Panc1 (cell line): ENCODE measurements around the gene ADGRL3. TPM values are rescaled to one million over a fixed set of nuclear protein-coding genes. Genes with fewer than 3 reads are reported as not detected.

ENCODE experiments used
- ATAC-seq: fragments of 200-7000 bp; cut with Tn5 transposase; 2 replicates; pipeline ENCODE4 v1.9.1; 2020; ENCODE audit warnings: mild to moderate bottlenecking, moderate library complexity
- BruUV-seq: library from RNA; stranded (reverse); fragments of 400-500 nt; replicated peaks from 2 replicates; lab custom pipeline; 2021; lab: Mats Ljungman, UMichigan
- CTCF ChIA-PET: fragments of 300-600 bp; sonication (Branson Sonifier 250); formaldehyde crosslinking; loops from one replicate; lab custom pipeline; 2022; ENCODE audit warnings: antibody characterized with exemption; lab: Charles Lee
- POLR2A ChIA-PET: fragments of 300-600 bp; sonication (Branson Sonifier 250); formaldehyde crosslinking; loops from one replicate; lab custom pipeline; 2022; ENCODE audit warnings: antibody characterized with exemption; lab: Charles Lee
- DNase-seq: peaks from one replicate; pipeline ENCODE4 v3.0.0-alpha.2; 2010; ENCODE audit warnings: low read depth, low spot score
- H3K27ac ChIP-seq: 2 replicates; pipeline ENCODE4 v1.5.1; 2011; ENCODE audit warnings: mild to moderate bottlenecking, low read length, inconsistent platforms
- H3K27me3 ChIP-seq: fragments of 200-500 bp; sonication (Bioruptor generic); 2 replicates; pipeline ENCODE4 v1.6.0; 2014; ENCODE audit warnings: low read length, inconsistent platforms; ENCODE audit not compliant: control insufficient read depth, insufficient read depth
- H3K36me3 ChIP-seq: fragments of 200-500 bp; sonication (Bioruptor generic); 2 replicates; pipeline ENCODE4 v1.5.1; 2014; ENCODE audit warnings: inconsistent platforms, mild to moderate bottlenecking, low read length, moderate library complexity; ENCODE audit not compliant: control insufficient read depth, insufficient read depth
- H3K4me1 ChIP-seq: 2 replicates; pipeline ENCODE4 v1.5.1; 2011; ENCODE audit warnings: inconsistent platforms, mild to moderate bottlenecking, low read length, moderate library complexity; ENCODE audit not compliant: control insufficient read depth, insufficient read depth
- H3K4me3 ChIP-seq, 2 experiments: 2 replicates each; pipeline ENCODE4 v1.5.1; 2011 to 2012; ENCODE audit warnings: low read depth in 2 of 2, low read length in 2 of 2, mild to moderate bottlenecking in 2 of 2, inconsistent platforms in 1 of 2, moderate library complexity in 1 of 2
- H3K9me3 ChIP-seq: fragments of 200-500 bp; sonication (Bioruptor generic); 2 replicates; pipeline ENCODE4 v1.5.1; 2014; ENCODE audit warnings: low read depth, mild to moderate bottlenecking, inconsistent platforms, low read length, moderate library complexity; ENCODE audit not compliant: control insufficient read depth, insufficient read depth
- POLR2AphosphoS5 ChIP-seq: IDR thresholded peaks from 2 replicates; pipeline ENCODE4 v1.6.1; 2012; ENCODE audit warnings: mild to moderate bottlenecking, low read depth, low read length, moderate library complexity
- REST ChIP-seq, 2 experiments: IDR thresholded peaks; 2 replicates each; pipeline ENCODE4 v1.6.1; 2011 to 2012; ENCODE audit warnings: low read depth in 2 of 2, control low read depth in 1 of 2, low read length in 1 of 2, mild to moderate bottlenecking in 1 of 2, moderate library complexity in 1 of 2; ENCODE audit not compliant: insufficient read depth in 1 of 2
- SIN3A ChIP-seq: IDR thresholded peaks from 2 replicates; pipeline ENCODE4 v1.6.1; 2012; ENCODE audit warnings: low read depth, mild to moderate bottlenecking, low read length, moderate library complexity, borderline replicate concordance; ENCODE audit not compliant: insufficient read depth
- TCF7L2 ChIP-seq: IDR thresholded peaks from 2 replicates; pipeline ENCODE4 v1.6.1; 2011; ENCODE audit warnings: mild to moderate bottlenecking, low read depth, low read length, inconsistent platforms
- in situ Hi-C: cut with HindIII; loops from 2 replicates; pipeline ENCODE4 v1.10.0; 2016; ENCODE audit warnings: low sequenced_read_pairs, low pct_unique_long_range_greater_than_20kb
- intact Hi-C: fragments of 100-400 bp; cut with micrococcal nuclease; formaldehyde crosslinking; loops from one replicate; pipeline ENCODE4 v1.10.0; 2022; ENCODE audit not compliant: unreplicated experiment
- total RNA-seq: library from RNA; stranded (reverse); gene quantifications from one replicate; pipeline ENCODE4 v1.2.1, GENCODE V29; 2021; ENCODE audit not compliant: unreplicated experiment
- TF ChIP-seq, protein P1 (sequence below): fragments of 450-650 bp; IDR thresholded peaks from 2 replicates; pipeline ENCODE4 v1.5.1; 2017; ENCODE audit warnings: mild to moderate bottlenecking

The ADGRL3 gene
- total RNA-seq, 1 experiment from 2014 or later = 0.23 TPM

- ATAC-seq = no peak
- Histone ChIP-seq H3K9me3 (no peaks in the 10 kb centered on the region), H3K27ac (no peak overlapping the region), H3K36me3 (no peaks in the 10 kb centered on the region), H3K27me3 (no peaks in the 10 kb centered on the region), H3K4me3 (no peak overlapping the region), H3K4me1 (no peaks in the 10 kb centered on the region)
- intact Hi-C loops (no loop called here), in situ Hi-C loops (no loop called here)
- BruUV-seq = no TSS peak
- no peak for DNase-seq
- POLR2A ChIA-PET = no interaction called here
- CTCF ChIA-PET = no interaction called here
- TF ChIP-seq TCF7L2 (no peak), REST (IDR thresholded peaks at IDR 0.05; ENCODE audit: insufficient read depth in 1 of 2, low read depth in 2 of 2, low read length in 1 of 2) (no peak), SIN3A (no peak), POLR2AphosphoS5 (no peak)
- TF ChIP-seq, protein P1, sequence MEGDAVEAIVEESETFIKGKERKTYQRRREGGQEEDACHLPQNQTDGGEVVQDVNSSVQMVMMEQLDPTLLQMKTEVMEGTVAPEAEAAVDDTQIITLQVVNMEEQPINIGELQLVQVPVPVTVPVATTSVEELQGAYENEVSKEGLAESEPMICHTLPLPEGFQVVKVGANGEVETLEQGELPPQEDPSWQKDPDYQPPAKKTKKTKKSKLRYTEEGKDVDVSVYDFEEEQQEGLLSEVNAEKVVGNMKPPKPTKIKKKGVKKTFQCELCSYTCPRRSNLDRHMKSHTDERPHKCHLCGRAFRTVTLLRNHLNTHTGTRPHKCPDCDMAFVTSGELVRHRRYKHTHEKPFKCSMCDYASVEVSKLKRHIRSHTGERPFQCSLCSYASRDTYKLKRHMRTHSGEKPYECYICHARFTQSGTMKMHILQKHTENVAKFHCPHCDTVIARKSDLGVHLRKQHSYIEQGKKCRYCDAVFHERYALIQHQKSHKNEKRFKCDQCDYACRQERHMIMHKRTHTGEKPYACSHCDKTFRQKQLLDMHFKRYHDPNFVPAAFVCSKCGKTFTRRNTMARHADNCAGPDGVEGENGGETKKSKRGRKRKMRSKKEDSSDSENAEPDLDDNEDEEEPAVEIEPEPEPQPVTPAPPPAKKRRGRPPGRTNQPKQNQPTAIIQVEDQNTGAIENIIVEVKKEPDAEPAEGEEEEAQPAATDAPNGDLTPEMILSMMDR = no peak
These were observed 875.4 kb downstream of the ADGRL3 start for GRCh38 chr4:62075521-62075920.

- no peaks in the 10 kb centered on the region for H3K9me3 ChIP-seq
- ChIA-PET CTCF (no interaction called here), POLR2A (no interaction called here)
- no peaks in the 10 kb centered on the region for H3K4me1 ChIP-seq
- H3K4me3 ChIP-seq = no peak overlapping the region
- no peak overlapping the region for H3K27ac ChIP-seq
- no TSS peak for BruUV-seq
- in situ Hi-C loops = no loop called here
- H3K27me3 ChIP-seq = no peaks in the 10 kb centered on the region
- intact Hi-C loops = no loop called here
- DNase-seq (no peak), ATAC-seq (no peak)
- TF ChIP-seq, protein P1 = no peak
- TF ChIP-seq SIN3A = no peak
- TF ChIP-seq TCF7L2 = no peak
- TF ChIP-seq REST (IDR thresholded peaks at IDR 0.05; ENCODE audit: insufficient read depth in 1 of 2, low read depth in 2 of 2, low read length in 1 of 2) = no peak
- TF ChIP-seq POLR2AphosphoS5 = no peak
- no peaks in the 10 kb centered on the region for H3K36me3 ChIP-seq
These were observed 877.3 kb downstream of the ADGRL3 start for GRCh38 chr4:62077406-62077805.
